SK-N-SH (cell line): ENCODE measurements around the gene CIAO3. TPM values are rescaled to one million over a fixed set of nuclear protein-coding genes. Genes with fewer than 3 reads are reported as not detected.
"Not testable (repeated sequence)": the region's sequence is repeated elsewhere in the genome, so short reads cannot be mapped to it uniquely, and the experiment has no call there.

Source experiments
- CTCF ChIA-PET: fragments of 300-600, 350-600 bp; formaldehyde crosslinking; extraction: SDS; loops from one replicate; lab custom pipeline; 2021; lab: Yijun Ruan, JAX
- POLR2A ChIA-PET: fragments of 350-600 bp; sonication (Branson Sonifier 250); formaldehyde crosslinking; extraction: SDS; loops from one replicate; lab custom pipeline; 2020; ENCODE audit warnings: antibody characterized with exemption, inconsistent platforms; lab: Yijun Ruan, JAX
- DNase-seq: peaks from one replicate; pipeline ENCODE4 v3.0.0; 2012
- H2AFZ ChIP-seq: fragments of 200-600 bp; sonication (generic); 2 replicates; pipeline ENCODE4 v1.8.1; 2016; ENCODE audit warnings: antibody characterized with exemption, mild to moderate bottlenecking, low read depth
- H3F3A ChIP-seq: fragments of 200-600 bp; sonication (generic); replicated peaks from 2 replicates; pipeline ENCODE3; 2016; ENCODE audit warnings: antibody characterized with exemption, mild to moderate bottlenecking; ENCODE audit not compliant: insufficient read depth
- H3K27ac ChIP-seq, 2 experiments: fragments of 200-500 bp in 1 of 2; fragments of 200-600 bp in 1 of 2; sonication (Bioruptor generic) in 1 of 2; sonication (generic), shearing (Covaris generic) in 1 of 2; 2 replicates each; pipeline versions ENCODE4 v1.5.1 to v1.6.1; 2014 to 2016; ENCODE audit warnings: low read depth in 2 of 2, inconsistent platforms in 1 of 2, low read length in 1 of 2, mild to moderate bottlenecking in 1 of 2, mixed read lengths in 1 of 2
- H3K27me3 ChIP-seq: fragments of 200-600 bp; sonication (generic), shearing (Covaris generic); 2 replicates; pipeline ENCODE4 v1.6.1; 2016; ENCODE audit warnings: mixed run types; ENCODE audit not compliant: insufficient read depth
- H3K36me3 ChIP-seq, 2 experiments: fragments of 200-500 bp in 1 of 2; fragments of 200-600 bp in 1 of 2; sonication (Bioruptor generic) in 1 of 2; sonication (generic) in 1 of 2; replicated peaks in 1 of 2; 2 replicates each; pipeline versions ENCODE3 to v1.5.1; 2014 to 2016; ENCODE audit warnings: low read length in 1 of 2, mild to moderate bottlenecking in 1 of 2; ENCODE audit not compliant: insufficient read depth in 2 of 2, control insufficient read depth in 1 of 2
- H3K4me1 ChIP-seq, 2 experiments: fragments of 200-500 bp in 1 of 2; fragments of 200-600 bp in 1 of 2; sonication (Bioruptor generic) in 1 of 2; sonication (generic), shearing (Covaris generic) in 1 of 2; 2 replicates each; pipeline versions ENCODE4 v1.5.1 to v1.6.1; 2014 to 2016; ENCODE audit warnings: low read depth in 1 of 2, low read length in 1 of 2, mixed run types in 1 of 2; ENCODE audit not compliant: insufficient read depth in 2 of 2, control insufficient read depth in 1 of 2
- H3K4me2 ChIP-seq: fragments of 200-600 bp; sonication (generic), shearing (Covaris generic); 2 replicates; pipeline ENCODE4 v1.6.1; 2017; ENCODE audit warnings: mixed run types
- H3K4me3 ChIP-seq, 2 experiments: fragments of 200-500 bp in 1 of 2; fragments of 200-600 bp in 1 of 2; sonication (Bioruptor generic) in 1 of 2; sonication (generic), shearing (Covaris generic) in 1 of 2; 2 replicates each; pipeline versions ENCODE4 v1.5.1 to v1.8.1; 2014 to 2016; ENCODE audit warnings: low read depth in 2 of 2, inconsistent platforms in 1 of 2, low read length in 1 of 2, mild to moderate bottlenecking in 1 of 2, mixed read lengths in 1 of 2, moderate library complexity in 1 of 2
- H3K79me2 ChIP-seq: fragments of 200-600 bp; sonication (generic); 2 replicates; pipeline ENCODE4 v1.8.1; 2017; ENCODE audit warnings: mild to moderate bottlenecking; ENCODE audit not compliant: insufficient read depth
- H3K9ac ChIP-seq: fragments of 200-600 bp; sonication (generic); 2 replicates; pipeline ENCODE4 v1.6.1; 2017; ENCODE audit warnings: mixed run types
- H3K9me2 ChIP-seq: fragments of 200-600 bp; sonication (generic); 2 replicates; pipeline ENCODE4 v1.6.1; 2017; ENCODE audit warnings: mixed run types
- H3K9me3 ChIP-seq: fragments of 200-600 bp; sonication (generic); 2 replicates; pipeline ENCODE4 v1.6.1; 2017; ENCODE audit warnings: mixed run types, mild to moderate bottlenecking, moderate library complexity
- H4K20me1 ChIP-seq: fragments of 200-600 bp; sonication (generic); 2 replicates; pipeline ENCODE4 v1.6.1; 2017; ENCODE audit warnings: mild to moderate bottlenecking, mixed run types; ENCODE audit not compliant: insufficient read depth
- CHD2 ChIP-seq: fragments of 150-350 bp; IDR thresholded peaks from 2 replicates; pipeline ENCODE4 v1.6.1; 2018; ENCODE audit warnings: low read length; ENCODE audit not compliant: partially characterized antibody
- CTCF ChIP-seq: fragments of 200-600 bp; sonication (generic); IDR thresholded peaks from 2 replicates; pipeline ENCODE4 v1.6.1; 2017; ENCODE audit warnings: antibody characterized with exemption, mild to moderate bottlenecking, moderate library complexity
- FOSL2 ChIP-seq: IDR thresholded peaks from 2 replicates; pipeline ENCODE4 v1.4.0; 2012; ENCODE audit warnings: low read depth, mild to moderate bottlenecking, moderate library complexity, borderline replicate concordance
- FOXM1 ChIP-seq: IDR thresholded peaks from 2 replicates; pipeline ENCODE4 v1.4.0; 2012; ENCODE audit warnings: low read depth, mild to moderate bottlenecking
- GABPA ChIP-seq: IDR thresholded peaks from 2 replicates; pipeline ENCODE4 v1.4.0; 2012; ENCODE audit warnings: low read depth, mild to moderate bottlenecking
- GATA2 ChIP-seq: sonication (generic); formaldehyde crosslinking; IDR thresholded peaks from 2 replicates; pipeline ENCODE4 v1.5.0; 2020; ENCODE audit warnings: mild to moderate bottlenecking, missing genetic modification reagents
- MEF2A ChIP-seq: IDR thresholded peaks from 2 replicates; pipeline ENCODE4 v1.4.0; 2012; ENCODE audit warnings: low read depth, borderline replicate concordance
- MXI1 ChIP-seq: IDR thresholded peaks from 2 replicates; pipeline ENCODE4 v1.6.1; 2012; ENCODE audit warnings: mild to moderate bottlenecking, low read depth, low read length, improper control_type of control experiment
- NFIC ChIP-seq: IDR thresholded peaks from 2 replicates; pipeline ENCODE4 v1.4.0; 2012; ENCODE audit warnings: borderline replicate concordance
- PBX3 ChIP-seq: IDR thresholded peaks from 2 replicates; pipeline ENCODE4; 2012
- POLR2AphosphoS5 ChIP-seq: IDR thresholded peaks from 2 replicates; pipeline ENCODE4 v1.6.1; 2012; ENCODE audit warnings: low read depth, low read length
- RAD21 ChIP-seq: IDR thresholded peaks from 2 replicates; pipeline ENCODE4 v1.6.1; 2012; ENCODE audit warnings: mild to moderate bottlenecking, low read length
- REST ChIP-seq: IDR thresholded peaks from 2 replicates; pipeline ENCODE4 v1.6.1; 2012; ENCODE audit warnings: mild to moderate bottlenecking, low read depth, low read length, moderate library complexity
- RFX5 ChIP-seq: IDR thresholded peaks from 2 replicates; pipeline ENCODE4 v1.6.1; 2012; ENCODE audit warnings: mild to moderate bottlenecking, improper control_type of control experiment, low read length
- RXRA ChIP-seq: IDR thresholded peaks from 2 replicates; pipeline ENCODE4 v1.4.0; 2012; ENCODE audit warnings: low read depth, mild to moderate bottlenecking, borderline replicate concordance
- SMC3 ChIP-seq: IDR thresholded peaks from 2 replicates; pipeline ENCODE4 v1.6.1; 2012; ENCODE audit warnings: low read depth, low read length, improper control_type of control experiment
- TAF1 ChIP-seq: IDR thresholded peaks from 2 replicates; pipeline ENCODE4 v1.6.1; 2012; ENCODE audit warnings: low read depth, mild to moderate bottlenecking, low read length, moderate library complexity, borderline replicate concordance
- TEAD4 ChIP-seq: IDR thresholded peaks from 2 replicates; pipeline ENCODE4 v1.4.0; 2012; ENCODE audit warnings: mild to moderate bottlenecking, borderline replicate concordance; ENCODE audit not compliant: insufficient read depth
- ZBTB33 ChIP-seq: IDR thresholded peaks from 2 replicates; pipeline ENCODE4 v1.4.0; 2012; ENCODE audit warnings: low read depth, borderline replicate concordance
- WGBS: methylation state at CpG from one replicate; pipeline ENCODE4 v1.1.6; 2017; ENCODE audit warnings: low lambda C conversion rate; 5-methylcytosine and 5-hydroxymethylcytosine counted together
- polyA plus RNA-seq, 3 experiments: library from polyadenylated mRNA; depleted of rRNA; stranded (reverse); fragments of >200 nt; gene quantifications; 2 replicates each; pipeline ENCODE4 v1.2.3, GENCODE V29; 2012

The CIAO3 gene
- polyA plus RNA-seq, 1 of the 3 experiments (the other 2 are of a cell fraction): 14.4 TPM

- Histone ChIP-seq H3F3A (no peaks in the 10 kb centered on the region), H2AFZ (no peak overlapping the region), H3K4me1 (no peaks in the 10 kb centered on the region), H3K9ac (no peak overlapping the region), H4K20me1 (no peaks in the 10 kb centered on the region), H3K27me3 (no peaks in the 10 kb centered on the region), H3K36me3 (no peaks in the 10 kb centered on the region), H3K9me2 (no peaks in the 10 kb centered on the region), H3K79me2 (no peaks in the 10 kb centered on the region), H3K4me3 (no peak overlapping the region), H3K9me3 (peaks cover 3% of the 10 kb centered on the region; the same call in 1 of the 2 replicates), H3K27ac (no peak overlapping the region), H3K4me2 (no peak overlapping the region)
- ChIA-PET POLR2A (no interaction called here), CTCF (interaction anchor here (2.3 kb wide), 1 partner anchor 14 kb away, joined by 9 read pairs; the partner anchor contains the start of gene CIAO3)
- TF ChIP-seq MXI1 (no peak), GATA2 (CRISPR knock-in tag) (no peak), ZBTB33 (no peak), FOXM1 (no peak), TAF1 (no peak), PBX3 (no peak), RAD21 (no peak), RXRA (no peak), CTCF (no peak), NFIC (no peak), POLR2AphosphoS5 (no peak), TEAD4 (no peak), MEF2A (no peak), FOSL2 (no peak), REST (no peak), SMC3 (no peak), RFX5 (no peak), CHD2 (no peak), GABPA (no peak)
- WGBS: 37% methylated on average over 11 of the region's 11 CpGs
- no peak for DNase-seq
Measured at GRCh38 chr16:754656-755055, 13.9 kb upstream of the CIAO3 start.

- H3K27ac ChIP-seq, H3K36me3 ChIP-seq, H3K4me1 ChIP-seq, H3K27me3 ChIP-seq, H3K9me3 ChIP-seq, H3K4me3 ChIP-seq, H3K9me2 ChIP-seq, H3K9ac ChIP-seq, H3F3A ChIP-seq, POLR2A ChIA-PET, H3K4me2 ChIP-seq, H4K20me1 ChIP-seq, H2AFZ ChIP-seq, DNase-seq, H3K79me2 ChIP-seq: not testable (repeated sequence)
- WGBS: 81% methylated on average over 10 of the region's 11 CpGs
- CTCF ChIA-PET: interaction anchor here (2.3 kb wide), 1 partner anchor 13 kb away, joined by 9 read pairs; the partner anchor contains the start of gene CIAO3
Measured at GRCh38 chr16:754121-754607, 13.4 kb upstream of the CIAO3 start.
